Thyroid gland (tissue), 4 donors: Measurements from ENCODE around the gene ABCA12.

Experiments
- POLR2A ChIP-seq, 2 donors: fragments of 450-650 bp; IDR thresholded peaks; one replicate each; pipeline ENCODE4 v1.6.1; 2017; ENCODE audit warnings: antibody characterized with exemption in 2 of 2, mild to moderate bottlenecking in 2 of 2, moderate library complexity in 1 of 2
- TF ChIP-seq, protein P1 (sequence below), 6 experiments: fragments of 200-600 bp in 3 of 6; fragments of 450-650 bp in 3 of 6; sonication (generic) in 3 of 6; IDR thresholded peaks; one replicate each; pipeline ENCODE4 v1.5.1; 2016 to 2019; ENCODE audit warnings: antibody characterized with exemption in 6 of 6, mild to moderate bottlenecking in 2 of 6, inconsistent platforms in 1 of 6, moderate library complexity in 1 of 6

DNA sequence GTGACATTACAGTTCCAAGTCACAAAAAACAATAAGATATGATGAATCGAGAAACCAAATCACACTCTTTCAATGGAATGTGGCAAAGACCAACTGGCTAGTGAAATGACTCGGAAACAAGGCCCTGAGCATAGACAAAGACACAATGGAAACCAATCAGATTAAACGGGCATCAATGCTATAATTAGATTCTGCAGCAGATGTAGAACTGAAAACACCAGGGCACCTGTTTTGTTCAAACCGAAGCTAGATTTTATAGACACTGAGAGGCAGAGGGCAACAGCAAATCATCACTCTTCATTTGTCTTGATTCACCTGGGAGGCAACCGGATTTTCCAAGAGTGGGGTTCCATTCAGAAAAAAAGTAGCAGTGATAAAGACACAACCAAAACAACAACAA lies 236.1 kb downstream of the ABCA12 start:
- TF ChIP-seq, protein P1, sequence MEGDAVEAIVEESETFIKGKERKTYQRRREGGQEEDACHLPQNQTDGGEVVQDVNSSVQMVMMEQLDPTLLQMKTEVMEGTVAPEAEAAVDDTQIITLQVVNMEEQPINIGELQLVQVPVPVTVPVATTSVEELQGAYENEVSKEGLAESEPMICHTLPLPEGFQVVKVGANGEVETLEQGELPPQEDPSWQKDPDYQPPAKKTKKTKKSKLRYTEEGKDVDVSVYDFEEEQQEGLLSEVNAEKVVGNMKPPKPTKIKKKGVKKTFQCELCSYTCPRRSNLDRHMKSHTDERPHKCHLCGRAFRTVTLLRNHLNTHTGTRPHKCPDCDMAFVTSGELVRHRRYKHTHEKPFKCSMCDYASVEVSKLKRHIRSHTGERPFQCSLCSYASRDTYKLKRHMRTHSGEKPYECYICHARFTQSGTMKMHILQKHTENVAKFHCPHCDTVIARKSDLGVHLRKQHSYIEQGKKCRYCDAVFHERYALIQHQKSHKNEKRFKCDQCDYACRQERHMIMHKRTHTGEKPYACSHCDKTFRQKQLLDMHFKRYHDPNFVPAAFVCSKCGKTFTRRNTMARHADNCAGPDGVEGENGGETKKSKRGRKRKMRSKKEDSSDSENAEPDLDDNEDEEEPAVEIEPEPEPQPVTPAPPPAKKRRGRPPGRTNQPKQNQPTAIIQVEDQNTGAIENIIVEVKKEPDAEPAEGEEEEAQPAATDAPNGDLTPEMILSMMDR (IDR thresholded peaks at IDR 0.05) = no peak
- no peak for TF ChIP-seq POLR2A (IDR thresholded peaks at IDR 0.05)
